Measurements from ENCODE around the gene CIB2.

The CIB2 gene

DNA sequence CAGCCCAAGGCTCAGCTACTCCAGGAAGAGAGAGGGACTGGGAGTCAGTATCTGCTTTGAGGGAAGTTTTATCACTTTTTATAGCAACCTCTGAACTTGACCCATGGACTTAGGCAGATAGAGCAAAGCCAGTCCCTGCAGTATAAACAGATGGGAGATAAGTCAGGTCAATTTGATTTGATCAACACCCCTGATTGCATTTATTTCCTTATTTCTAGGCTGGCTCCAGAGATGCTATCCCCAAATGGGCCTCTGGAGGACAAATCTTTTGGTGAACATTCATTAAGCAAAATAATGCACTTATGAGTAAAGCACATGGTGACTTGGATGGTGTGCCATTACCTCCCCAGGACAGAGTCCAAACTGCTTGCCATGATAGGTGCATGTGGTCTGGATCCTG, 9.0 kb upstream of the CIB2 start:
- no peak for DNase-seq (ENCODE audit: extremely low read depth, low read depth)
- no peak for TF ChIP-seq CTCF (IDR thresholded peaks at IDR 0.05; ENCODE audit: low read depth, low read length, missing control alignments)
- H3K4me3 ChIP-seq (replicated peaks; ENCODE audit: low read depth, low read length): no peak overlapping the region

DNA sequence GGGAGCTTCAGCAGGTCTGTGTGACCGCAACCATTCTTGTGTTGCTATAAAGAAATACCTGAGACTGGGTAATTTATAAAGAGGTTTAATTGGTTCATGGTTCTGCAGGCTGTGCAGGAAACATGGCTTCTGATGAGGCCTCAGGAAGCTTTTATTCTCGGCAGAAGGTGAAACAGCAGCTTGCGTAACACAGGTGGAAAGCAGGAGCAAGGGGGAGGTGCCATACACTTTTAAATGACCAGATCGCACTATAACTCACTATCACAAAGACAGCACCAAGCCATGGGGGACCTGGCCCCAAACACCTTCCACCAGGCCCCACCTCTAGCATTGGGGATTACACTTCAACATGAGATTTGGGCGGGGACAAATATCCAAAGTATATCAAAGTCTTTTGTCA, 8.3 kb upstream of the CIB2 start:
- TF ChIP-seq CTCF (IDR thresholded peaks at IDR 0.05; ENCODE audit: low read depth, low read length, missing control alignments): no peak
- H3K4me3 ChIP-seq (replicated peaks; ENCODE audit: low read depth, low read length): no peak overlapping the region
- DNase-seq (ENCODE audit: extremely low read depth, low read depth): no peak

DNA sequence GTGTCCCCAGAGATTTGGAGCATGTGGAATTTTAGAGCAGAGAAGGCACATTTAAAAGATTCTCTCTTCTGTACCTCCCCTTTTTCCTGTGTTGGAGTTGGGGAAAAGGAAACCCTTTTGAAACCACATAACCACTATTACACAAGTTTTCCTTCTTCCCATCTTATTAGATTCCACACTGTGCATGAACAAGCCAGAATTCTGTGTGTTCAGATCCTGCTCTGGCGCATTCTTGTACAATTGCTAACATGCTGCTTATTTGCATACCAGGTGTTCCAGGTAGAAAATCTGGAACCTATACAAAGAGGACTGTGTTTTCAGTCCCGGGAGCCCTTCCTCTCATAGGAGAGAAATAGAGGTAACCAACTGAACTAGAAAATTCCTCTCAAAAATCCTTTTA, 2.6 kb upstream of the CIB2 start:
- no peak for DNase-seq (ENCODE audit: extremely low read depth, low read depth)
- H3K4me3 ChIP-seq (replicated peaks; ENCODE audit: low read depth, low read length): no peak overlapping the region
- no peak for TF ChIP-seq CTCF (IDR thresholded peaks at IDR 0.05; ENCODE audit: low read depth, low read length, missing control alignments)

GRCh38 chr15:78130466-78131294, 565 bp downstream of the CIB2 start:
- peak overlapping the region; percentile 32 for H3K4me3 ChIP-seq (replicated peaks; ENCODE audit: low read depth, low read length)
- no peak for DNase-seq (ENCODE audit: extremely low read depth, low read depth)
- TF ChIP-seq CTCF (IDR thresholded peaks at IDR 0.05; ENCODE audit: low read depth, low read length, missing control alignments): no peak

GRCh38 chr15:78129751-78130287, 1.4 kb downstream of the CIB2 start:
- H3K4me3 ChIP-seq (replicated peaks; ENCODE audit: low read depth, low read length): no peak overlapping the region
- DNase-seq (ENCODE audit: extremely low read depth, low read depth): no peak
- no peak for TF ChIP-seq CTCF (IDR thresholded peaks at IDR 0.05; ENCODE audit: low read depth, low read length, missing control alignments)

- no peak for DNase-seq (ENCODE audit: extremely low read depth, low read depth)
- no peak overlapping the region for H3K4me3 ChIP-seq (replicated peaks; ENCODE audit: low read depth, low read length)
- no peak for TF ChIP-seq CTCF (IDR thresholded peaks at IDR 0.05; ENCODE audit: low read depth, low read length, missing control alignments)
Observed at GRCh38 chr15:78129077-78129750, 2.0 kb downstream of the CIB2 start.
